HepG2 (cell line): ENCODE data around the gene PFKL. TPM values are rescaled to one million over a fixed set of nuclear protein-coding genes. Genes with fewer than 3 reads are reported as not detected.

Experiments used
- CHCHD3 ChIP-seq: sonication (generic); formaldehyde crosslinking; IDR thresholded peaks from 2 replicates; pipeline ENCODE4 v1.8.0; 2022; ENCODE audit warnings: mild to moderate bottlenecking, missing genetic modification reagents, moderate library complexity
- E2F2 ChIP-seq: sonication (generic); formaldehyde crosslinking; IDR thresholded peaks from 2 replicates; pipeline ENCODE4 v1.4.0; 2020; ENCODE audit warnings: missing genetic modification reagents, borderline replicate concordance
- ETV5 ChIP-seq: IDR thresholded peaks from 2 replicates; pipeline ENCODE4 v1.6.1; 2018; ENCODE audit warnings: missing biosample characterization, missing genetic modification reagents, inconsistent platforms, borderline replicate concordance
- FOXK2 ChIP-seq: fragments of 450-650 bp; IDR thresholded peaks from 2 replicates; pipeline ENCODE4 v1.6.1; 2016
- HOXA7 ChIP-seq: sonication (generic); formaldehyde crosslinking; IDR thresholded peaks from 2 replicates; pipeline ENCODE4 v1.8.1; 2022; ENCODE audit warnings: mild to moderate bottlenecking, missing genetic modification reagents, moderate library complexity
- KIAA2018 ChIP-seq: sonication (generic); formaldehyde crosslinking; IDR thresholded peaks from 2 replicates; pipeline ENCODE4 v1.5.0; 2020; ENCODE audit warnings: mild to moderate bottlenecking, missing genetic modification reagents, borderline replicate concordance
- MTERF4 ChIP-seq: sonication (generic); formaldehyde crosslinking; IDR thresholded peaks from 2 replicates; pipeline ENCODE4 v1.8.0; 2023; ENCODE audit warnings: mild to moderate bottlenecking, missing genetic modification reagents
- NFAT5 ChIP-seq: sonication (generic); formaldehyde crosslinking; IDR thresholded peaks from 2 replicates; pipeline ENCODE4 v1.4.0; 2020; ENCODE audit warnings: missing genetic modification reagents
- SAP130 ChIP-seq: IDR thresholded peaks from 2 replicates; pipeline ENCODE4 v1.6.1; 2016; ENCODE audit warnings: low read depth
- SYNCRIP ChIP-seq: fragments of 200-400 bp; formaldehyde crosslinking; IDR thresholded peaks from 2 replicates; pipeline ENCODE4 v1.6.1; 2018; ENCODE audit warnings: mild to moderate bottlenecking, low read depth, low read length; ENCODE audit not compliant: insufficient read depth
- ZBTB38 ChIP-seq: sonication (generic); formaldehyde crosslinking; IDR thresholded peaks from 2 replicates; pipeline ENCODE4 v1.5.1; 2020; ENCODE audit warnings: mild to moderate bottlenecking, missing genetic modification reagents
- ZNF674 ChIP-seq: sonication (generic); formaldehyde crosslinking; IDR thresholded peaks from 2 replicates; pipeline ENCODE4 v1.5.0; 2020; ENCODE audit warnings: low read depth, mild to moderate bottlenecking, missing genetic modification reagents
- polyA plus RNA-seq, 8 experiments: library from polyadenylated mRNA; depleted of rRNA in 3 of 8; stranded (reverse) in 7 of 8; unstranded in 1 of 8; fragments of >200 nt; fragmentation: Illumina TruSeq in 4 of 8; extraction: Trizol in 4 of 8; gene quantifications; 2 replicates each; pipeline versions ENCODE4 v1.2.1 to v1.2.3, GENCODE V29; 2011 to 2016; ENCODE audit warnings: low read depth in 4 of 8, missing spikeins in 1 of 8, mixed read lengths in 1 of 8; ENCODE audit not compliant: insufficient read depth in 1 of 8
- total RNA-seq, 5 experiments: library from RNA; depleted of rRNA; stranded (reverse); fragments of >200 nt; fragmentation: Illumina TruSeq; extraction: Trizol; gene quantifications; 2 replicates each; pipeline ENCODE4 v1.2.3, GENCODE V29; 2016; ENCODE audit warnings: low read depth in 1 of 5

Gene PFKL
- total and polyA plus RNA-seq, 2 of the 13 experiments (the other 11 are each of a cell fraction or from before 2014, with no cell fraction given) = 92.8 to 106 TPM

GRCh38 chr21:44337941-44338895, 38.4 kb downstream of the PFKL start (continued):
- TF ChIP-seq MTERF4 (CRISPR knock-in tag) = no peak
- TF ChIP-seq KIAA2018 (CRISPR knock-in tag) = no peak
- TF ChIP-seq ETV5 (CRISPR knock-in tag) = no peak
- TF ChIP-seq FOXK2 = 0 out of 2 replicates have a peak, but pooled peaks have one; percentile 12
- TF ChIP-seq HOXA7 = no peak
- TF ChIP-seq ZBTB38 (CRISPR knock-in tag) = 0 out of 2 replicates have a peak, but pooled peaks have one; percentile 47
- peak; percentile 61; the same call in 1 of the 2 replicates for TF ChIP-seq SAP130 (CRISPR knock-in tag)
- no peak for TF ChIP-seq E2F2
- no peak for TF ChIP-seq ZNF674 (CRISPR knock-in tag)
- TF ChIP-seq CHCHD3 (CRISPR knock-in tag) = no peak
- no peak for TF ChIP-seq SYNCRIP
- no peak for TF ChIP-seq NFAT5 (CRISPR knock-in tag)
